Progenitor cell of endocrine pancreas (in vitro differentiated cells): ENCODE measurements around the gene CCDC38. TPM values are rescaled to one million over a fixed set of nuclear protein-coding genes. Genes with fewer than 3 reads are reported as not detected.
A peak's percentile ranks its signal among the peaks of the same experiment; 100 is the strongest.

Source experiments
- DNase-seq: peaks from one replicate; pipeline ENCODE4 v3.0.0; 2021; ENCODE audit warnings: low spot score; ENCODE audit not compliant: unreplicated experiment
- H3K27ac Mint-ChIP-seq: 2 replicates; pipeline ENCODE4 v1.8.0; 2021; ENCODE audit warnings: mild to moderate bottlenecking, moderate library complexity, mixed read lengths
- H3K27me3 Mint-ChIP-seq: 2 replicates; pipeline ENCODE4 v1.8.0; 2021; ENCODE audit warnings: mixed read lengths
- H3K36me3 Mint-ChIP-seq: 2 replicates; pipeline ENCODE4 v1.8.0; 2022; ENCODE audit warnings: mixed read lengths; ENCODE audit not compliant: insufficient read depth
- H3K4me1 Mint-ChIP-seq: 2 replicates; pipeline ENCODE4 v1.8.0; 2021; ENCODE audit warnings: low read depth, mixed read lengths
- H3K4me3 Mint-ChIP-seq: 2 replicates; pipeline ENCODE4 v1.8.0; 2021; ENCODE audit warnings: low read depth, mild to moderate bottlenecking, moderate library complexity, mixed read lengths
- H3K9me3 Mint-ChIP-seq: 2 replicates; pipeline ENCODE4 v1.8.0; 2021; ENCODE audit warnings: low read depth, mixed read lengths
- total RNA-seq: library from RNA; stranded (reverse); gene quantifications from 2 replicates; pipeline ENCODE4 v1.2.1, GENCODE V29; 2021
- TF ChIP-seq, protein P1 (sequence below): fragments of 200-600 bp; sonication (generic); IDR thresholded peaks from one replicate; pipeline ENCODE4 v1.5.0; 2021; ENCODE audit warnings: antibody characterized with exemption, mild to moderate bottlenecking; ENCODE audit not compliant: unreplicated experiment

CCDC38 gene
- total RNA-seq, 1 donor from 2014 or later: not detected

- no peak overlapping the region for H3K4me3 Mint-ChIP-seq
- no peaks in the 10 kb centered on the region for H3K9me3 Mint-ChIP-seq
- no peaks in the 10 kb centered on the region for H3K4me1 Mint-ChIP-seq
- TF ChIP-seq, protein P1, sequence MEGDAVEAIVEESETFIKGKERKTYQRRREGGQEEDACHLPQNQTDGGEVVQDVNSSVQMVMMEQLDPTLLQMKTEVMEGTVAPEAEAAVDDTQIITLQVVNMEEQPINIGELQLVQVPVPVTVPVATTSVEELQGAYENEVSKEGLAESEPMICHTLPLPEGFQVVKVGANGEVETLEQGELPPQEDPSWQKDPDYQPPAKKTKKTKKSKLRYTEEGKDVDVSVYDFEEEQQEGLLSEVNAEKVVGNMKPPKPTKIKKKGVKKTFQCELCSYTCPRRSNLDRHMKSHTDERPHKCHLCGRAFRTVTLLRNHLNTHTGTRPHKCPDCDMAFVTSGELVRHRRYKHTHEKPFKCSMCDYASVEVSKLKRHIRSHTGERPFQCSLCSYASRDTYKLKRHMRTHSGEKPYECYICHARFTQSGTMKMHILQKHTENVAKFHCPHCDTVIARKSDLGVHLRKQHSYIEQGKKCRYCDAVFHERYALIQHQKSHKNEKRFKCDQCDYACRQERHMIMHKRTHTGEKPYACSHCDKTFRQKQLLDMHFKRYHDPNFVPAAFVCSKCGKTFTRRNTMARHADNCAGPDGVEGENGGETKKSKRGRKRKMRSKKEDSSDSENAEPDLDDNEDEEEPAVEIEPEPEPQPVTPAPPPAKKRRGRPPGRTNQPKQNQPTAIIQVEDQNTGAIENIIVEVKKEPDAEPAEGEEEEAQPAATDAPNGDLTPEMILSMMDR: no peak
- DNase-seq: no peak
- H3K27me3 Mint-ChIP-seq: peaks cover 3% of the 10 kb centered on the region
- H3K36me3 Mint-ChIP-seq: no peaks in the 10 kb centered on the region
- no peak overlapping the region for H3K27ac Mint-ChIP-seq
Measured at GRCh38 chr12:95829395-95829794, 113.0 kb downstream of the CCDC38 start.

DNA sequence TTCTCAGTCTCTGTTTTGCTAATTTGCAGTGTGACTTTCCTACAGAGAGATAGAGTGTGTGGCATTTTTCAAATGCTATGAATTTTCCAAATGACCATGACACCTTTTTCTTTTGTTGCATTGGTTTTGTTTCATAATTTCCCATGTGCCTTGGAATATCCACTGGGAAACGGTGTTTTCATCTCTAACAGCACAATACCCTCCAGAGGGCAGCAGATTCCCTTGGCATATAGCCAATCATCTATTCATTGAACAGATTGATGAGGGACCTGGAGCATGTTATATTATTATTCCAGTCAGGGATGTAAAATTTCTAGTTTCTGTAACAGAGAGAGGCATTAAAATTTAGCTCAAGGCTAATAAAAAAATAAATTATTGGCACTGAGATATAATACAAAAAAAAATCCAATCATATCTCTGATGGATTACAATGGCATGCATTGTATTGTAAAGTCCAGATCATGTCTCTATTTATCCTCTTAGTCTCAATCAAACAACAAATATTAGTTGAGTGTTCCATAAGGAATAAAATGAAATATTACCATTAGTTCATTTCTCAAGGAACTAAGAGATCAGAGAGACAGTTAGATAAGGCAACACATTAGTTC, 122.2 kb downstream of the CCDC38 start:
- TF ChIP-seq, protein P1: peak; percentile 62

More for the DNA sequence above, 122.2 kb downstream of the CCDC38 start:
- H3K9me3 Mint-ChIP-seq: no peaks in the 10 kb centered on the region
- H3K27ac Mint-ChIP-seq: no peak overlapping the region
- no peaks in the 10 kb centered on the region for H3K4me1 Mint-ChIP-seq
- DNase-seq: no peak
- H3K27me3 Mint-ChIP-seq: no peaks in the 10 kb centered on the region
- no peaks in the 10 kb centered on the region for H3K36me3 Mint-ChIP-seq
- H3K4me3 Mint-ChIP-seq: no peak overlapping the region

Other genes with a start within 250 kb of the CCDC38 start
- gene NTN4, start 151.8 kb downstream of the CCDC38 start, total RNA-seq: 7.2 and 7.4 TPM in 2 replicates
- gene SNRPF, start 83.7 kb downstream of the CCDC38 start, total RNA-seq: 48.5 and 49.3 TPM in 2 replicates
- gene AMDHD1, start 717 bp upstream of the CCDC38 start, total RNA-seq: 0.41 and 0.53 TPM in 2 replicates
- 0.46 and 0.49 TPM in 2 replicates for gene HAL, start 53.7 kb upstream of the CCDC38 start, total RNA-seq
- 98.9 and 103 TPM in 2 replicates for gene LTA4H, start 93.0 kb upstream of the CCDC38 start, total RNA-seq